ENCODE measurements around the gene ATG4B.
A peak's percentile ranks its signal among the peaks of the same experiment; 100 is the strongest.

DNA sequence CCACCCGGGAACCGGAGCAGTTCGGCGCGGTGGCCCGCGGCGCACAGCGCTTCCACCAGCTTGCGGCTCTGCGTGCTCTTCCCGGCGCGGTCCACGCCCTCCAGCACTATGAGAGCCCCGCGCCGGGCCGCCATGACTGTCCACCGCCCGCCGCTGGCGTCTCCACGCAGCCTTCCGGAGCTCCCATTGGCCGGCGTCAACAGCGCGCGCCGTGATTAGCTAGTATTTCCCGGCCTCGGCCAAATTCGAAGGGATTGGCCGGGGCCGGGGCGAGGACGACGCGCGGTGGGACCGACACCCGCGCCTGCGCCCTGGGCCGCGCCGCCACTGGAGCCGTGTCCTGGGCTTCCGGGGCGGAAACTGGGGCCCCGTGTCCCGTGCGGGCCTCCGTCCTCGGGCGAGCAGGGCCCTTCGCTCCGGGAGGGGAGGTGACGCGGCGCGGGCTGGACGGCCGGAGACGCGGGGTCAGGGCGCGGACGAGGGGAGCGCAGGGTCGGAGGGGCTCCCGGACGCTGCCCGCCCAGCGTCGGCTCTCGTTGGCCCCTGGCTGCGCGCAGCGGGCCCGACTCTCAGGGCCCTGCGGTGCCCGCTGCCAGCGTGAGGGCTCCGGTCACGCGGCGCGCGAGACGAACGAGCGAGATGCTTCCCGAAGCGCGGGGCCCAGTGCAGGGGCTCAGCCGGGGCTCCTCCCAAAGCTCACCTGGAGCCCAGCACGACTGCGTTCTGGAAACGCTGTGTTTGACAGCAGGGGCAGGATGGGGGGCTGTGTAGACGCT is 49.3 kb downstream of the ATG4B start, which contains the start of gene DTYMK:
- no peak for TF ChIP-seq JAZF1 (CRISPR knock-in tag; IDR thresholded peaks at IDR 0.05)
- TF ChIP-seq, protein P1, sequence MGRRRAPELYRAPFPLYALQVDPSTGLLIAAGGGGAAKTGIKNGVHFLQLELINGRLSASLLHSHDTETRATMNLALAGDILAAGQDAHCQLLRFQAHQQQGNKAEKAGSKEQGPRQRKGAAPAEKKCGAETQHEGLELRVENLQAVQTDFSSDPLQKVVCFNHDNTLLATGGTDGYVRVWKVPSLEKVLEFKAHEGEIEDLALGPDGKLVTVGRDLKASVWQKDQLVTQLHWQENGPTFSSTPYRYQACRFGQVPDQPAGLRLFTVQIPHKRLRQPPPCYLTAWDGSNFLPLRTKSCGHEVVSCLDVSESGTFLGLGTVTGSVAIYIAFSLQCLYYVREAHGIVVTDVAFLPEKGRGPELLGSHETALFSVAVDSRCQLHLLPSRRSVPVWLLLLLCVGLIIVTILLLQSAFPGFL (CRISPR knock-in tag; IDR thresholded peaks at IDR 0.05; ENCODE audit: borderline replicate concordance), result peak; percentile 59; the same call in 1 of the 2 replicates
- no peak for TF ChIP-seq ELF4 (CRISPR knock-in tag; IDR thresholded peaks at IDR 0.05; ENCODE audit: low read depth)
